Heart left ventricle (tissue), 16 donors: ENCODE results near the gene CALHM2. TPM values are rescaled to one million over a fixed set of nuclear protein-coding genes. Genes with fewer than 3 reads are reported as not detected.

Source experiments
- ATAC-seq, 4 donors: fragments of 200-7000 bp; cut with Tn5 transposase; one replicate each; pipeline ENCODE4 v1.9.1; 2020 to 2022; ENCODE audit warnings: moderate library complexity in 4 of 4, mild to moderate bottlenecking in 3 of 4, moderate number of reproducible peaks in 1 of 4
- DNase-seq, 5 donors: peaks; one replicate each; pipeline ENCODE4 v3.0.0-alpha.2; 2020
- H3K27ac ChIP-seq, 12 donors: fragments of 200-600 bp; sonication (generic) in 4 of 12; one replicate each; pipeline versions ENCODE4 v1.5.0 to v1.8.0; 2016 to 2022; ENCODE audit warnings: mild to moderate bottlenecking in 2 of 12
- H3K27me3 ChIP-seq, 9 donors: fragments of 200-600 bp; sonication (generic) in 2 of 9; one replicate each; pipeline versions ENCODE4 v1.5.1 to v1.8.0; 2016 to 2022; ENCODE audit warnings: mild to moderate bottlenecking in 3 of 9
- H3K36me3 ChIP-seq, 9 donors: fragments of 200-600 bp; sonication (generic) in 2 of 9; one replicate each; pipeline versions ENCODE4 v1.5.0 to v1.8.0; 2018 to 2022; ENCODE audit warnings: mild to moderate bottlenecking in 2 of 9
- H3K4me1 ChIP-seq, 12 donors: fragments of 200-600 bp; sonication (generic) in 4 of 12; one replicate each; pipeline versions ENCODE4 v1.5.0 to v1.8.0; 2016 to 2022; ENCODE audit warnings: mild to moderate bottlenecking in 3 of 12
- H3K4me3 ChIP-seq, 12 donors: fragments of 200-600 bp; sonication (generic) in 4 of 12; one replicate each; pipeline versions ENCODE4 v1.5.0 to v1.8.0; 2017 to 2022; ENCODE audit warnings: mild to moderate bottlenecking in 9 of 12, moderate library complexity in 4 of 12
- H3K9me3 ChIP-seq, 12 donors: fragments of 200-600 bp; sonication (generic) in 4 of 12; one replicate each; pipeline versions ENCODE4 v1.5.0 to v1.8.0; 2016 to 2022; ENCODE audit warnings: mild to moderate bottlenecking in 1 of 12
- CTCF ChIP-seq, 12 donors: fragments of 200-600 bp; sonication (generic) in 4 of 12; IDR thresholded peaks; one replicate each; pipeline versions ENCODE4 v1.5.0 to v1.8.0; 2018 to 2022; ENCODE audit warnings: antibody characterized with exemption in 12 of 12, mild to moderate bottlenecking in 5 of 12
- POLR2A ChIP-seq, 2 donors: fragments of 450-650 bp; IDR thresholded peaks; one replicate each; pipeline ENCODE4 v1.6.1; 2017; ENCODE audit warnings: antibody characterized with exemption in 2 of 2, mild to moderate bottlenecking in 2 of 2, moderate library complexity in 2 of 2
- WGBS, 4 donors: extraction: QIAGEN DNeasy Blood & Tissue Kit in 2 of 4; methylation state at CpG; one replicate each; pipeline versions ENCODE4 v1.1.5 to v1.1.7; 2013 to 2018; 5-methylcytosine and 5-hydroxymethylcytosine counted together
- intact Hi-C, 10 donors: fragments of 100-400 bp; cut with DNase I; formaldehyde crosslinking; loops; one replicate each; pipeline versions ENCODE4 v1.11.1 to v1.14.2; 2022
- polyA plus RNA-seq, 2 donors: library from polyadenylated mRNA; stranded (reverse); fragments of 200-250 nt; gene quantifications; one replicate each; pipeline ENCODE4 v1.2.3, GENCODE V29; 2013
- total RNA-seq, 9 donors: library from RNA; depleted of rRNA in 2 of 9; stranded (reverse); fragments of >200 nt in 2 of 9; fragmentation: NEBNext Ultra II Directional in 3 of 9; extraction: Animal tissue kit (Norgen Biotek cat#: 25700) in 3 of 9; gene quantifications; one replicate each; pipeline versions ENCODE4 v1.1.0 to v1.2.4, GENCODE V29; 2016 to 2023
- donor health status: ischemic (EF 13 %, LVEDD 7.1; RV severe dilation, severe dysfunction).
- donor health status: healthy with polysubstance abuse.
- donor health status: DM: no; HTN: yes; CAD: no.
- donor health status: DM: no; HTN: no; CAD: no.
- donor health status: ischemic (EF 25% LVEDD 6.9; RV normal size, moderate dysfunction).
- donor health status: ischemic (EF 25% LVEDD 5.7; RV mildly dilated, moderate dysfunction).
- donor health status: healthy.
- donor health status: DM: yes; HTN: yes; CAD: no.
- donor health status: ischemic (EF 35%, LVEDD 5.7; RV mildly dilated, moderate dysfunction).
- donor health status: nonischemic (EF 11% LVEDD 7.7; RV severe dilation, severe dysfunction).
- donor health status: DM: yes; HTN: yes; CAD: no.
- donor health status: PGD.
- donor health status: ischemic (EF 29% LVEDD 5.4; RV normal size, mild dysfunction).
- donor health status: nonischemic (EF 23%, LVEDD 6.1; RV moderate dilation, normal function).

CALHM2 gene
- total and polyA plus RNA-seq, 11 donors: 8.2 to 36.8 (median 11.2) TPM

DNA sequence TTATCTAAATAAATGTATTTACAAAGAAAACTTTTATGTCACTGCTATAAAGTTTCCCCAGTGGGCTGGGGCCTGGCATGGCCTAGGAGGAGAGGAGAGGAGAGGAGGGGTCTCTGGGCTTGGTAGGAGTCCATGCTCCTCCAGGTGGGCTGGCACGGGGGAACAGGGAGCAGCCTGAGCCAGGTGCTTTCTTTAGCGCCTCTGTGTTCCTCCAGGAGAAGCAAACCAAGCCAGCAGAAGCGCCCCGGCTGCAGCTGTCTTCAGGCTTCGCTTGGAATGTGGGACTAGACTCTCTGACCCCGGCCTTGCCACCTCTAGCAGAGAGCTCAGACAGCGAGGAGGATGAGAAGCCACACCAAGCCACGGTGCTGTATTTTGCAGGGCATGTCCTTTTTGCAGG, 10.6 kb downstream of the CALHM2 start:
- TF ChIP-seq POLR2A (IDR thresholded peaks at IDR 0.05) (no peak), CTCF (IDR thresholded peaks at IDR 0.05) (no peak)
- WGBS, 4 donors: 76 to 90% (median 84%) methylated on average over 8 of the region's 8 CpGs
- intact Hi-C loops: no loop called here
- Histone ChIP-seq H3K4me1 (peaks cover 4 to 52% (median 42%) of the 10 kb centered on the region in 12 donors), H3K4me3 (no peak overlapping the region), H3K27me3 (no peaks in the 10 kb centered on the region), H3K36me3 (peaks cover 0 to 99% (median 92%) of the 10 kb centered on the region in 9 donors), H3K9me3 (no peaks in the 10 kb centered on the region), H3K27ac (peak overlapping the region in 7 of 12 donors; percentile 12 to 75 (median 34))
- DNase-seq (no peak), ATAC-seq (no peak)

DNA sequence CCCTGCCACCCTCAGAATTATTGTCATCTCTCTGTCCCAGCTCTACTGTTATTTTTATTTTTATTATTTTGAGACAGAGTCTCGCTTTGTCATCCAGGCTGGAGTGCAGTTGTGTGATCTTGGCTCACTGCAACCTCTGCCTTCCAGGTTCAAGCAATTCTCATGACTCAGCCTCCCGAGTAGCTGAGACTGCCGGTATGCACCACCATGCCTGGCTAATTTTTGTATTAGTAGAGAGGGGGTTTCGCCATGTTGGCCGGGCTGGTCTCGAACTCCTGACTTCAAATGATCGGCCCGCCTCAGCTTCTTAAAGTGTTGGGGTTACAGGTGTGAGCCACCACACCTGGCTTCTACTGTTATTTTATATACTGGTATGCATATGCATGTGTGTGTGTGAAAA, 11.0 kb downstream of the CALHM2 start:
- TF ChIP-seq POLR2A (IDR thresholded peaks at IDR 0.05) (no peak), CTCF (IDR thresholded peaks at IDR 0.05) (no peak)

DNA sequence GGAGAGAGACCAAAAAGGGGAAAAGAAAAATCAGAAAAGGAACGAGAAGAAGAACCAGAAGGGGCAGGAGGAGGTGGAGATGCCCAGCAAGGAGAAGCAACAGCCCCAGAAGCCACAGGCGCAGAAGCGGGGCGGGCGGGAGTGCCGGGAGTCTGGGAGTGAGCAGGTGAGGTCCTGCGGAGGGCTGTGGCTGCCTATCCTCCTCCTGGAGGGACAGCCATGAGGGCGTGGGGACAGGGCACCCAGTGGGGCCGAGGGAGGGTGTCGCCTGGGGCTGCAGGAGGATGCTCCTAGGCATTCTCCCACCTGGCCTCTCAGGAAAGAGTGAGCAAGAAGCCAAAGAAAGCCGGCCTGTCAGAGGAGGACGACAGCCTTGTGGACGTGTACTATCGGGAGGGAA, 11.8 kb downstream of the CALHM2 start:
- H3K4me1 ChIP-seq: peaks cover 0 to 41% (median 31%) of the 10 kb centered on the region in 12 donors
- H3K4me3 ChIP-seq: no peak overlapping the region
- intact Hi-C loops: no loop called here
- H3K27me3 ChIP-seq: no peaks in the 10 kb centered on the region
- DNase-seq: no peak
- ATAC-seq: no peak
- 91 to 95% (median 94%) methylated on average over 14 of the region's 14 CpGs for WGBS, 4 donors
- H3K36me3 ChIP-seq: peaks cover 0 to 100% (median 96%) of the 10 kb centered on the region in 9 donors
- TF ChIP-seq CTCF (IDR thresholded peaks at IDR 0.05) (no peak), POLR2A (IDR thresholded peaks at IDR 0.05) (no peak)
- H3K9me3 ChIP-seq: no peaks in the 10 kb centered on the region
- no peak overlapping the region for H3K27ac ChIP-seq

More for the DNA sequence above, 11.0 kb downstream of the CALHM2 start:
- H3K36me3 ChIP-seq: peaks cover 0 to 99% (median 94%) of the 10 kb centered on the region in 9 donors
- H3K27ac ChIP-seq: peak overlapping the region in 2 of 12 donors; percentile 37 to 75
- H3K4me3 ChIP-seq: no peak overlapping the region
- intact Hi-C loops: no loop called here
- no peaks in the 10 kb centered on the region for H3K27me3 ChIP-seq
- peaks cover 0 to 49% (median 39%) of the 10 kb centered on the region in 12 donors for H3K4me1 ChIP-seq
- DNase-seq (no peak), ATAC-seq (no peak)
- WGBS, 4 donors: 89 to 98% (median 97%) methylated on average over 8 of the region's 8 CpGs
- no peaks in the 10 kb centered on the region for H3K9me3 ChIP-seq

DNA sequence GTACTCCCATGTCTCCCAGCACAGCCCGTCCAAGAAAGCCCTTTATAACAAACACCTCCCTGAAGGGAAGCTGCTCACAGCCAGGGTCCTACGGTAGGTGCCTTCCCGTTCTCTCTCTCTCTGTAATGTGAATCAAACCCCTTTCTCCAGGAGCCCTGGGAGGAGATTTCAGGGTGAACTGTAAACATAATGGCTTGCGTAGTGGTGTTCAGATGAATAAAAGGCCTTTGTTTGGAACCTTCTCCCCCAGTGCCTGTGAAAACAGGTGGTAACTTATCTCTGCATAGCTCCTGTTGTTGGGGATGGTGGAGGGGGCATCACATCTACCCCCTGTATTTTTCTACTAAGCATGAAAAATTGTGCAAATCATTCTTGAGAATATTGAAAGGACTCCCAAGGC, 12.4 kb downstream of the CALHM2 start:
- 93 to 97% (median 96%) methylated on average over 4 of the region's 4 CpGs for WGBS, 4 donors
- Histone ChIP-seq H3K27ac (no peak overlapping the region), H3K4me3 (no peak overlapping the region), H3K27me3 (no peaks in the 10 kb centered on the region), H3K36me3 (peaks cover 0 to 100% (median 95%) of the 10 kb centered on the region in 9 donors), H3K4me1 (peaks cover 0 to 35% (median 25%) of the 10 kb centered on the region in 12 donors), H3K9me3 (no peaks in the 10 kb centered on the region)
- TF ChIP-seq CTCF (IDR thresholded peaks at IDR 0.05): no peak
- no peak for TF ChIP-seq POLR2A (IDR thresholded peaks at IDR 0.05)
- DNase-seq (no peak), ATAC-seq (no peak)
- intact Hi-C loops: loop anchor here in 2 of 10 donors (5.0 to 10.0 kb wide), 2 partner anchors 38 to 135 kb away; partner anchors contain the start of gene CALHM3 (in 1 of the 2)
